KG1 (cell line): ENCODE measurements around the gene HS3ST2.
"Not testable (repeated sequence)": the region's sequence is repeated elsewhere in the genome, so short reads cannot be mapped to it uniquely, and the experiment has no call there.

Experiments
- DNase-seq: peaks from one replicate; lab custom pipeline; 2025; lab: John Stamatoyannopoulos, UW

The HS3ST2 gene

GRCh38 chr16:22878955-22879354 lies 65.0 kb downstream of the HS3ST2 start:
- DNase-seq, result no peak

- no peak for DNase-seq
Observed at GRCh38 chr16:22879466-22879865, 65.5 kb downstream of the HS3ST2 start.

- DNase-seq, result no peak
Observed at GRCh38 chr16:22882981-22883380, 69.0 kb downstream of the HS3ST2 start.

GRCh38 chr16:22885951-22886350 lies 72.0 kb downstream of the HS3ST2 start:
- no peak for DNase-seq

GRCh38 chr16:22886927-22887326 lies 73.0 kb downstream of the HS3ST2 start:
- DNase-seq, result no peak

- no peak for DNase-seq
Observed at GRCh38 chr16:22887445-22887844, 73.5 kb downstream of the HS3ST2 start.

GRCh38 chr16:22888791-22889190 lies 74.8 kb downstream of the HS3ST2 start:
- no peak for DNase-seq

- DNase-seq, result no peak
Observed at GRCh38 chr16:22890976-22891375, 77.0 kb downstream of the HS3ST2 start.

GRCh38 chr16:22897184-22897583 lies 83.2 kb downstream of the HS3ST2 start:
- no peak for DNase-seq

- DNase-seq, result no peak
Observed at GRCh38 chr16:22898131-22898530, 84.2 kb downstream of the HS3ST2 start.

- peak; percentile 31 for DNase-seq
Observed at GRCh38 chr16:22898874-22899348, 84.9 kb downstream of the HS3ST2 start.

- not testable (repeated sequence) for DNase-seq
Observed at GRCh38 chr16:22899567-22899966, 85.6 kb downstream of the HS3ST2 start.

GRCh38 chr16:22900863-22901262 lies 86.9 kb downstream of the HS3ST2 start:
- DNase-seq, result no peak

- no peak for DNase-seq
Observed at GRCh38 chr16:22901563-22901962, 87.6 kb downstream of the HS3ST2 start.

- no peak for DNase-seq
Observed at GRCh38 chr16:22903716-22904115, 89.8 kb downstream of the HS3ST2 start.

- no peak for DNase-seq
Observed at GRCh38 chr16:22912654-22913053, 98.7 kb downstream of the HS3ST2 start.

GRCh38 chr16:22915003-22915402 lies 101.0 kb downstream of the HS3ST2 start:
- no peak for DNase-seq

- DNase-seq, result no peak
Observed at GRCh38 chr16:22923491-22923890, 109.5 kb downstream of the HS3ST2 start.

- no peak for DNase-seq
Observed at GRCh38 chr16:22924492-22924891, 110.5 kb downstream of the HS3ST2 start.

- DNase-seq, result no peak
Observed at GRCh38 chr16:22926105-22926751, 112.3 kb downstream of the HS3ST2 start.

GRCh38 chr16:22927306-22927705 lies 113.3 kb downstream of the HS3ST2 start:
- DNase-seq, result no peak

GRCh38 chr16:22928882-22929435 lies 115.0 kb downstream of the HS3ST2 start:
- no peak for DNase-seq

GRCh38 chr16:22929461-22929860 lies 115.5 kb downstream of the HS3ST2 start:
- DNase-seq, result no peak
